DMS79 treated with DMSO at 0.1 percent for 48 hours (cell line): ENCODE results near the gene ULK4.
"Not testable (repeated sequence)": the region's sequence is repeated elsewhere in the genome, so short reads cannot be mapped to it uniquely, and the experiment has no call there.

ENCODE experiments used
- DNase-seq: peaks from one replicate; lab custom pipeline; 2025; lab: John Stamatoyannopoulos, UW

ULK4 gene

GRCh38 chr3:41315126-41315525 lies 646.8 kb downstream of the ULK4 start:
- DNase-seq: no peak

- DNase-seq: no peak
Observed at GRCh38 chr3:41308119-41308518, 653.8 kb downstream of the ULK4 start.

- DNase-seq: no peak
Observed at GRCh38 chr3:41307065-41307464, 654.8 kb downstream of the ULK4 start.

- DNase-seq: no peak
Observed at GRCh38 chr3:41304593-41304992, 657.3 kb downstream of the ULK4 start.

- DNase-seq: no peak
Observed at GRCh38 chr3:41302295-41302694, 659.6 kb downstream of the ULK4 start.

GRCh38 chr3:41301548-41301947 lies 660.4 kb downstream of the ULK4 start:
- no peak for DNase-seq

- DNase-seq: no peak
Observed at GRCh38 chr3:41299036-41299435, 662.9 kb downstream of the ULK4 start.

- no peak for DNase-seq
Observed at GRCh38 chr3:41297750-41298149, 664.2 kb downstream of the ULK4 start.

- DNase-seq: no peak
Observed at GRCh38 chr3:41296556-41296955, 665.3 kb downstream of the ULK4 start.

GRCh38 chr3:41295740-41296139 lies 666.2 kb downstream of the ULK4 start:
- DNase-seq: no peak

GRCh38 chr3:41293169-41293681 lies 668.7 kb downstream of the ULK4 start:
- DNase-seq: no peak

- DNase-seq: no peak
Observed at GRCh38 chr3:41290736-41291135, 671.2 kb downstream of the ULK4 start.

GRCh38 chr3:41290306-41290705 lies 671.6 kb downstream of the ULK4 start:
- DNase-seq: no peak

GRCh38 chr3:41288785-41289184 lies 673.1 kb downstream of the ULK4 start:
- no peak for DNase-seq

GRCh38 chr3:41286305-41286704 lies 675.6 kb downstream of the ULK4 start:
- no peak for DNase-seq

- not testable (repeated sequence) for DNase-seq
Observed at GRCh38 chr3:41284934-41285333, 677.0 kb downstream of the ULK4 start.

GRCh38 chr3:41277790-41278465 lies 684.0 kb downstream of the ULK4 start:
- no peak for DNase-seq

- no peak for DNase-seq
Observed at GRCh38 chr3:41276191-41276590, 685.7 kb downstream of the ULK4 start.

- DNase-seq: no peak
Observed at GRCh38 chr3:41274944-41275668, 686.8 kb downstream of the ULK4 start.

GRCh38 chr3:41272667-41273066 lies 689.2 kb downstream of the ULK4 start:
- no peak for DNase-seq

- DNase-seq: no peak
Observed at GRCh38 chr3:41267975-41268640, 693.8 kb downstream of the ULK4 start.

- DNase-seq: no peak
Observed at GRCh38 chr3:41265823-41266273, 696.1 kb downstream of the ULK4 start.

GRCh38 chr3:41265011-41265545 lies 696.8 kb downstream of the ULK4 start:
- DNase-seq: no peak
